Esophagus (tissue), 2 donors: Measurements from ENCODE around the gene TMEM271. TPM values are rescaled to one million over a fixed set of nuclear protein-coding genes. Genes with fewer than 3 reads are reported as not detected.
"Not testable (repeated sequence)": the region's sequence is repeated elsewhere in the genome, so short reads cannot be mapped to it uniquely, and the experiment has no call there.

Source experiments
- H3K27ac ChIP-seq, 2 donors: one replicate each; pipeline ENCODE4 v1.5.1; 2013; ENCODE audit warnings: low read depth in 2 of 2, mild to moderate bottlenecking in 2 of 2, inconsistent platforms in 1 of 2, low read length in 1 of 2, moderate library complexity in 1 of 2
- H3K27me3 ChIP-seq, 2 donors: one replicate each; pipeline ENCODE4 v1.6.1; 2013; ENCODE audit warnings: low read length in 2 of 2, control low read depth in 1 of 2, mild to moderate bottlenecking in 1 of 2; ENCODE audit not compliant: insufficient read depth in 2 of 2, control insufficient read depth in 1 of 2
- H3K36me3 ChIP-seq, 2 donors: one replicate each; pipeline ENCODE4 v1.6.1; 2013; ENCODE audit warnings: low read length in 1 of 2; ENCODE audit not compliant: control insufficient read depth in 2 of 2, insufficient read depth in 2 of 2
- H3K4me1 ChIP-seq, 2 donors: one replicate each; pipeline ENCODE4 v1.6.1; 2013; ENCODE audit warnings: low read length in 1 of 2; ENCODE audit not compliant: control insufficient read depth in 2 of 2, insufficient read depth in 2 of 2
- H3K4me3 ChIP-seq, 2 donors: one replicate each; pipeline ENCODE4 v1.5.1; 2013; ENCODE audit warnings: low read length in 2 of 2, mild to moderate bottlenecking in 2 of 2, low read depth in 1 of 2, moderate library complexity in 1 of 2
- H3K9me3 ChIP-seq, 2 donors: one replicate each; pipeline ENCODE4 v1.6.1; 2013; ENCODE audit warnings: mild to moderate bottlenecking in 2 of 2, low read depth in 1 of 2, low read length in 1 of 2, moderate library complexity in 1 of 2; ENCODE audit not compliant: control insufficient read depth in 2 of 2, insufficient read depth in 1 of 2
- WGBS, 2 donors: extraction: QIAGEN DNeasy Blood & Tissue Kit; methylation state at CpG; one replicate each; pipeline ENCODE4 v1.1.7; 2013; 5-methylcytosine and 5-hydroxymethylcytosine counted together
- polyA plus RNA-seq, 2 donors: library from polyadenylated mRNA; stranded (reverse); fragments of 200-250 nt; gene quantifications; one replicate each; pipeline ENCODE4 v1.2.3, GENCODE V29; 2013
- donor health status: healthy with polysubstance abuse.
- donor health status: Bipolar disorder and iron deficiency.

Gene TMEM271
- polyA plus RNA-seq, 2 donors, result 0.08 TPM

DNA sequence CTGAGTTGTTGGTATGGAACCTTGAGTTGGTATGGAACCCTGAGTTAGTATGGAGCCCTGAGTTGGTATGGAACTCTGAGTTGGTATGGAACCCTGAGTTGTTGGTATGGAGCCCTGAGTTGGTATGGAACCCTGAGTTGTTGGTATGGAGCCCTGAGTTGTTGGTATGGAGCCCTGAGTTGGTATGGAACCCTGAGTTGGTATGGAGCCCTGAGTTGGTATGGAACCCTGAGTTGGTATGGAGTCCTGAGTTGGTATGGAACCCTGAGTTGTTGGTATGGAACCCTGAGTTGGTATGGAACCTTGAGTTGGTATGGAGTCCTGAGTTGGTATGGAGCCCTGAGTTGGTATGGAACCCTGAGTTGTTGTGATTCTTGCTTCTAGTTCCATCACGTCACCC, 10.5 kb downstream of the TMEM271 start:
- not testable (repeated sequence) for H3K27ac ChIP-seq, H3K4me3 ChIP-seq, H3K4me1 ChIP-seq, H3K9me3 ChIP-seq, H3K36me3 ChIP-seq, H3K27me3 ChIP-seq
- WGBS, 2 donors, result 82 to 86% methylated on average over 1 of the region's 1 CpG

GRCh38 chr4:562458-562857, 13.6 kb downstream of the TMEM271 start:
- H3K4me3 ChIP-seq, H3K9me3 ChIP-seq, H3K27ac ChIP-seq, H3K4me1 ChIP-seq, H3K27me3 ChIP-seq, H3K36me3 ChIP-seq: not testable (repeated sequence)
- WGBS, 2 donors, result 80 to 81% methylated on average over 2 of the region's 2 CpGs

GRCh38 chr4:561426-561825, 14.7 kb downstream of the TMEM271 start:
- Histone ChIP-seq H3K27ac (no peak overlapping the region), H3K4me3 (no peak overlapping the region), H3K36me3 (no peaks in the 10 kb centered on the region), H3K9me3 (peaks cover 0 to 1% of the 10 kb centered on the region in 2 donors), H3K4me1 (no peaks in the 10 kb centered on the region), H3K27me3 (no peaks in the 10 kb centered on the region)
- WGBS, 2 donors, result 59 to 74% methylated on average over 5 of the region's 5 CpGs

GRCh38 chr4:560731-561291, 15.3 kb downstream of the TMEM271 start:
- Histone ChIP-seq H3K9me3 (no peaks in the 10 kb centered on the region), H3K36me3 (no peaks in the 10 kb centered on the region), H3K27ac (no peak overlapping the region), H3K4me3 (no peak overlapping the region), H3K4me1 (no peaks in the 10 kb centered on the region), H3K27me3 (no peaks in the 10 kb centered on the region)
- 50 to 51% methylated on average over 12 of the region's 12 CpGs for WGBS, 2 donors

GRCh38 chr4:560061-560460, 16.0 kb downstream of the TMEM271 start:
- H3K36me3 ChIP-seq, result no peaks in the 10 kb centered on the region
- no peak overlapping the region for H3K4me3 ChIP-seq
- no peaks in the 10 kb centered on the region for H3K4me1 ChIP-seq
- H3K9me3 ChIP-seq, result peaks cover 0 to 5% of the 10 kb centered on the region in 2 donors
- H3K27ac ChIP-seq, result no peak overlapping the region
- H3K27me3 ChIP-seq, result no peaks in the 10 kb centered on the region
- 77% methylated on average over 9 of the region's 9 CpGs for whole genome bisulfite sequencing, 2 donors

DNA sequence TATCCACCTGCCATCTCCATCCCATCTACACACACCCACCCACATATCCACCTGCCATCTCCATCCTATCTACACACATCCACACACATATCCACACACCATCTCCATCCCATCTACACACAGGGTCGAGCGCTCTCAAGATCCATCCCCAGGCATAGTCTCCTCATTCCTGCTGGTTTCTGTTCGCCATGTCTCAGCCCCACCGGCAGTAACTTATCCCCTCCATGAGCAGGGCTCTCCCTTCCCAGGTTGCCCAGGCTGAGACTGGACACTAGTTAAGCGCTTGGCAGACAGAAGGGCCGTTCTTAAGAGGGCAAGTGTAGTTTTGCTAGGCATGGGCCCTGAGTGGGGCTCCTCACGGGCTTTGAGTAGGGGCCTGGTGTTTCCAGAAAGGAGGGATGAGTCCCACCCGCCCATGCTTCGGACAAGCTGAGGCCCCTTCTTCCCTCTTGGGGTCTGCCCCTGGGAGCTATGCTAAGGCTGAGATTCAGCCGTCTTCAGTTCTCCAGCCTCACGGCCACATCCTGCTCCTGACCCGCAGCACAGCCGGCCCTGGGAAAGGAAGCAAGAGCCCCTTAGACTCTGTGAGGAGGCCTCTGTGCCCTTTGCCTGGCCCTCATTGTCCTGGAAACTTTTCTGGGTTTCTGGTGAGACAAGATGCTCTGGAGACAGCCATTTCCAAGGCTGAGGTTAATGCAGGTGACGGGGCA, 20.4 kb downstream of the TMEM271 start:
- Histone ChIP-seq H3K4me3 (no peak overlapping the region), H3K27ac (no peak overlapping the region), H3K27me3 (no peaks in the 10 kb centered on the region), H3K36me3 (no peaks in the 10 kb centered on the region), H3K9me3 (peaks cover 0 to 8% of the 10 kb centered on the region in 2 donors), H3K4me1 (no peaks in the 10 kb centered on the region)
- WGBS, 2 donors, result 87 to 93% methylated on average over 14 of the region's 14 CpGs

DNA sequence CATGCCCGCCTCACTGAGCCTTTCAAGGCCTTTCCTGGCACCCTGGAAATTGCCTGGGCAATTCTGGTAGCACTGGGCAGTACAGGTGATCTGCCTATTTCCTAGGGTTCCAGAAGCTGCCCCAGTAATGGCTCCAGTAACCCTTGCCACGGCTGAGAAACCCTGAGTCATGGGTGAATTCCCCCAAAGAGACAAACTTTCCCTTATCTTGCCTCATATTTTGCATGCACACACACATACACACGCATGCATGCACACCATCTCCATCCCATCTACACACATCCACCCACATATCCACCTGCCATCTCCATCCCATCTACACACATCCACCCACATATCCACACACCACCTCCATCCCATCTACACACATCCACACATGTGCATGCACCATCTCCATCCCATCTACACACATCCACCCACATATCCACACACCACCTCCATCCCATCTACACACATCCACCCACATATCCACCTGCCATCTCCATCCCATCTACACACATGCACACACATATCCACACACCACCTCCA, 21.2 kb downstream of the TMEM271 start:
- not testable (repeated sequence) for H3K27me3 ChIP-seq, H3K4me1 ChIP-seq

DNA sequence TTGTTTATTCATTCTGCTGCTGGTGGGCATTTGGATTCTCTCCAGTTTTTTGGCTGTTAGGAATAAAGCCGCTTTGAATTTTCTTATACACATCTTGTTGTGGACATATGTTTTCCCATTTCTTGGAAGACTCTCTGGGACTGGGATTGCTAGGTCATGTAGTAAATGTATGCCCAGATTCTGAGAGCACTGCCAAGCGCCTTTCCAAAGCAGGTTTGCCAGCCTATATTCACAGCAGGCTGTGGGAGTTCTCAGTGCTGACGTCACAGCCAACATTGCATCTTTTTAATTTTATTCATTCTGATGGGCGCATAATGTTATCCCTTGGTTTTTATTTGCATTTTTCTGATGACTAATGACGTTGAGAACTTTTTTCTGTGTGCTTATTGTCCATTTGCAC, 24.1 kb downstream of the TMEM271 start:
- peaks cover 0 to 8% of the 10 kb centered on the region in 2 donors for H3K9me3 ChIP-seq
- 61 to 63% methylated on average over 5 of the region's 5 CpGs for WGBS, 2 donors
- H3K27ac ChIP-seq, result no peak overlapping the region
- no peaks in the 10 kb centered on the region for H3K36me3 ChIP-seq
- H3K4me3 ChIP-seq, result no peak overlapping the region
- H3K4me1 ChIP-seq, result no peaks in the 10 kb centered on the region
- H3K27me3 ChIP-seq, result no peaks in the 10 kb centered on the region

More for the DNA sequence above, 21.2 kb downstream of the TMEM271 start:
- 71 to 73% methylated on average over 3 of the region's 3 CpGs for WGBS, 2 donors
- not testable (repeated sequence) for H3K27ac ChIP-seq, H3K36me3 ChIP-seq, H3K4me3 ChIP-seq, H3K9me3 ChIP-seq

DNA sequence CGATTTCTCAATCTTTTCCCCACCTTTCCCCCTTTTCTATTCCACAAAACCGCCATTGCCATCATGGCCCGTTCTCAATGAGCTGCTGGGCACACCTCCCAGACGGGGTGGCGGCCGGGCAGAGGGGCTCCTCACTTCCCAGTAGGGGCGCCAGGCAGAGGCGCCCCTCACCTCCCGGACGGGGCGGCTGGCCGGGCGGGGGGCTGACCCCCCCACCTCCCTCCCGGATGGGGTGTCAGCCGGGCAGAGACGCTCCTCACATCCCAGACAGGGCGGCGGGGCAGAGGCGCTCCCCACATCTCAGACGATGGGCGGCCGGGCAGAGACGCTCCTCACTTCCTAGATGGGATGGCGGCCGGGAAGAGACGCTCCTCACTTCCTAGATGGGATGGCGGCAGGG, 25.8 kb downstream of the TMEM271 start:
- not testable (repeated sequence) for H3K9me3 ChIP-seq, H3K27ac ChIP-seq, H3K36me3 ChIP-seq, H3K4me1 ChIP-seq, H3K4me3 ChIP-seq, H3K27me3 ChIP-seq
- 94 to 96% methylated on average over 13 to 25 of the region's 27 CpGs for WGBS, 2 donors

GRCh38 chr4:548976-549375, 27.1 kb downstream of the TMEM271 start:
- no peaks in the 10 kb centered on the region for H3K27me3 ChIP-seq

More at GRCh38 chr4:548976-549375, 27.1 kb downstream of the TMEM271 start:
- WGBS, 2 donors, result 30% methylated on average over 8 of the region's 8 CpGs
- Histone ChIP-seq H3K4me3 (no peak overlapping the region), H3K4me1 (no peaks in the 10 kb centered on the region), H3K27ac (no peak overlapping the region), H3K9me3 (no peaks in the 10 kb centered on the region), H3K36me3 (no peaks in the 10 kb centered on the region)
